AG20443 (cell line): ENCODE results near the gene MAGIX.

ENCODE experiments used
- DNase-seq: peaks from one replicate; pipeline ENCODE4 v3.0.0; 2012; ENCODE audit warnings: low spot score, mixed read lengths

Gene MAGIX

DNA sequence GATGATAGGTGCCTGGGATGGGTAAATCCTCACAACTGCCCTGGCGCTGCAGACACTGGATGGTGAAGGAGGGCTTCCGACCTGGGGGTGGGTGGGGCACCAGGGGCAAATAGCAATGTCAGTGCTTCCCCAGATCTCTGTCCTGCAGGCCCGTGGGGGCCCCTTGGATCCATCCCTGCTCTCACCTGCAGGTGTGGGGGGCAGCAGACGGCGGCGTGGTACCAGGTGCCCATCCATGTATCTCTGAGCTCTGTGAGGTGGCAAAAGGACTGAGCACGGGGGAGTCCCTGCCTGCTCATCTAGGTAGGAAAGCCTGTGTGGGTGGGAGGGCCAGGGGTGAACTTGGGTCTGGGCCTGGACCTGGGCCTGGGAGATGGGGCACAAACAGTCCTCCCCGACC is 44.0 kb downstream of the MAGIX start:
- DNase-seq: no peak

DNA sequence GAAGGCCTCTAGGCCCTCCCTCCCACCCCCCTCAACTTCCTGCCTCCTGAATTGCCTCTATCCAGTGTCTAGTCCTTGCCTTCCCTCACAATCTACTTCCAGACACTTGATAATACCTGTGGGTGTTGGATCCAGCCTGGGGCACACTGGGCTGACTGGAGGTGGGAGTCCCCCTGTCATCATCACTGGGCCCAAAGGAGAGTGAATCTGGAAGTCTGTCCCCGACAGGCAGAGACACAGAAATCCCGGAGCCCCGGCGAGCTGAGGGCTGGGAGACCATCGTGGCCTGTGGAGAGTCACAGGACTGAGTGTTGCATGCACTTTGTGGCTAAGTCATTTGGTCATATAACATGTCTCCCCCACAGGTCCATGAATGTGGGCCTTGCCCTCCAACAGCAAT is 45.8 kb downstream of the MAGIX start:
- no peak for DNase-seq

DNA sequence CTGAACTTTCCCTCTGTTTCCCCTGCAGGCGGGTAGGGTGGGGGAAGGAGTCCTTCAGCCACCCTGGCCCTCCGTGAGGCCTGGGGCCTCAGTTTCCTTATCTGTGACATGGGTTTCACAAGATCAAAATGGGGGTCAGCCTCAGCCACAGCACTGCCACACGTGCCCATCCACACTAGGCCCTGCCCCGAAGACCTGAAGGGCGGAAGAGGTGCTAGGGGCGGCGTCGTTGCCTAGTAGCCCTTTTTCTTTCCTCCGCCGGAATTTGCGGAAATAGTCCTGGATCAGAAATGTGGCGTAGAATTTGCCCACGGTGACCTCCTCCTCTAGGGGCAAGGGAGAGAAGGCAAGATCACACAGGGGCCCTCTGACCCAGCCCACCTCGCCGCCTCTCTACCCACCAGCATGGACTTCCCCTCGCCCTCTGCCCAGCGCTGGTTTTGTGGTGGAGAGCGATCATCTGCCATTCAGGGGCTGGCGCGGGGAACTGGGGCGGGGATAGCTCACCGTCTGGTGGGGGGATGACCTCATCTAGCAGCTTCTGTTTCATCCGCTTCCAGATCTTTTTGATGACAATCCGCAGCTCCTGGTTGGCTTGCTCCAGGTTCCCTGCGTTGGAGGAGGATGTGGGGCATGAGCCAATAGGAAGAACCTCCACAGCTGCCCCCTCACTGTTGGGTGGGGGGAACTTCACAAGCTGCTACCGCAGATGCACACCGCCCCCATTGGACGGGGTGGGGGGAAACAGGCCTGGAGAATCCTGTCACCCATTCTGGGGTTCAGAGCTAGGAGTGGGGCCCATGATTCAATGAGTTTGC is 47.1 kb downstream of the MAGIX start:
- no peak for DNase-seq

DNA sequence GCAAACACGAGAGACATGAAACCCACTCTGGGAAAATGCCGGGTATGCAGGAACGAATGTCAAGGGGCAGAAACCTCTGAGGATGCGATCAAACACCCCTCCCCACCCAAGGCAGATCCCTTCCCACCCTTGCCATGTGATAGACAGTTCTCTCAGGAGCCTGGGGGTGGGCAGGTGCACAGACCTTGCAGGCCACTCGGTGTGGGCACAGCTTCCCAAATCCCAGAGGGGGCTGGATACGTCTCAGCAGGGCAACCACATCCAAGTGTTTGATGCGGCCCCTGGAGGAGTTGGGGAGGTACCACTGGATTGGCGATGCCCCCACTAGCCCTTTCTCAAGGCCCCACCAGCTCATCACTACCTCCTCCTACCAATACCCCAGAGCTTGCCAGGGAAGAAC is 47.8 kb downstream of the MAGIX start:
- DNase-seq: no peak

DNA sequence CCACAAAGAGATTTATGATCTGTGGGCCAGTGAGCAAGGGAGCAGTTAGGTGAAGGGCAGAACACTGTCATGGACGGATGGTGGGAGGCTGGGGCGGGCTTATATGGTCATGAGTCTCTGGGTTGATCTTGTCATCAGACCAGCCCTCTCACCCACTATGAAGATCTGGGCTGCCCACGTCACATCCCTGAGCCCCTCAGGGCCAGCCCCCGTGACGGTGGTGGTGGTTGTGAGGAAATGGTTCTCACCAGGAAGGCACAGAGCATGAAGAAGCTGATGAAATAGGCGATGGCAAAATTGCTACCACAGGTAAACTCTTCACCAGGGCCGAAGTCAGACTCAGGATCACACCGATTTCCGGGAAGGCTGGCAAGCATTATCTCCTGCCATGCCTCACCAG is 48.5 kb downstream of the MAGIX start:
- no peak for DNase-seq

DNA sequence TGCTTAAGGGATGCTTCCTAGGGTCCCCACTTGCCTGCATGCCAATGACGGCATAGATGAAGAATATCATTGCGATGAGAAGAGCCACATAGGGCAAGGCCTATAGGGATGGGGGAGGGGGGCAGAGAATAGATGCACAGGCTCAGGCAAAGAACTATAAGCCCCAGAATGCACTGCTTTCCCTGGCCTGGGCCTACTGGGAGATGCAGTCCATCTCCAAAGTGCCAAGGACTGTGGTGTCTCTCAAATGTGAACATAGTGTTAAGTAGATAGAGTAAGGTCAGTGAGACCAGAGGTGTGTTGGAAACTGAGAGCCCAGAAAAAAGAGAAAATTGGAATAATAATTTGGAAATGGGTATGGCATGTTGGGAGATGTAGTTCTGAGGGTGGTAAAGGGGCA is 49.7 kb downstream of the MAGIX start:
- DNase-seq: no peak

DNA sequence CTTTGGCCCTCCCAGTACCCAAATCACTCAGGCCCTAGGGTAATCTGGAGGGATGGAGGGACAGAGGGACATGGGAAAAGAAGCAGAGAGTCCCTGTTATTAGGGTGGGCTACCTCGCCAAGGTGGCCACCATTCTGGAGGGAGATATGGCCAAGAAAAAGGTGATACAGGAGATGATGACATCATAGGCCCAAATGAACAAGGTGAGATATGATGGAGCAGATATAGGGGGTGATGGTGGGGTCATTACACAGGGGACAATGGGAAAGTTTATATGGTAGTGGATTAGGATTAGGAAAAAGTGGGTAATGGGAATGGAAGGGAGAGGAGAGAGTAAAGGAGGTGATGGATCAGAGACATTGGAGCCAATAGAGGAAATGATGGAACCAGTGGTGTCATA is 50.3 kb downstream of the MAGIX start:
- DNase-seq: no peak

DNA sequence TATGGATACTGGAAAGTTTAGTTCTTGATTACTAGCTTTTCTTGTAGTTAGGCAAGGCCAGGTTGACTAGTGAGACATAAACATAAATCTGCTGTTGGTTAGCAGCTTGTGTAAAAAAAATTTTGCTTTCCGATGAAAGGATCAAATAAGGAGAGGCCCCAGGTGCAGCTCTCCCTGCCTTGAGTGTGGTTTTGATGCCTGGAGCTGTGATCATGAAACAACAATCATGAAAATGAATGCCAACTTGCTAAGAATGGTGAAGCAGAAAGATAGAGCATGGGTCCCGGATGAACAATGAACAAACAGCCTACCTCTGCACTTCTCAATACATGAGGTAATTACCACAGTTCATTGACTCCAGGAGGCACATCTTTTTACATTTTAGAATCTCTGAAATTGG is 51.9 kb downstream of the MAGIX start:
- no peak for DNase-seq

DNA sequence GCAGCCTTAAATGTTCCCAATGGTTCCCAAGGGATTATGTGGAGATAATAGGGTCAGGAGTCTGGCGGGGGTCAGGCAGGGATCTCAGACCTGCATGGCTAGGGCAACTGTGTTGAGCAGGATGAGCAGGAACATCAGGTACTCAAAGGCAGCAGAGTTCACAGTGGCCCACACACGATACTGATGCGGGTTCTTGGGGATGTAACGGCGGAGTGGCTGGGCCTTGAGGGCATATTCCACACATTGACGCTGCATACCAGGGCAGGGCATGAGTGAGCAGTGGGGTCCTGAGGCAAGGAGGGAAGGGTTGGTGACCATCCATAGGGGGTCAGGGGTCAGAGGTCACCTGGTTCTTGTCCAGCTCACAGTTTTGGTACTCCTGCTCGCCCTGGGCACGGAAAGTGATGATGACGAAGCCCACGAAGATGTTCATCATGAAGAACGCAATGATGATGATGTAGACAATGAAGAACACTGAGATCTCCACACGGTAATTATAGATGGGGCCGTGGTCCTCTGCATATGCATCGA is 52.5 kb downstream of the MAGIX start:
- DNase-seq: no peak
